NCI-H524 treated with DMSO at 0.1 percent for 48 hours (cell line): ENCODE data around the gene NLGN1.
A peak's percentile ranks its signal among the peaks of the same experiment; 100 is the strongest.

ENCODE experiments used
- DNase-seq: peaks from one replicate; lab custom pipeline; 2025; lab: John Stamatoyannopoulos, UW

The NLGN1 gene

DNA sequence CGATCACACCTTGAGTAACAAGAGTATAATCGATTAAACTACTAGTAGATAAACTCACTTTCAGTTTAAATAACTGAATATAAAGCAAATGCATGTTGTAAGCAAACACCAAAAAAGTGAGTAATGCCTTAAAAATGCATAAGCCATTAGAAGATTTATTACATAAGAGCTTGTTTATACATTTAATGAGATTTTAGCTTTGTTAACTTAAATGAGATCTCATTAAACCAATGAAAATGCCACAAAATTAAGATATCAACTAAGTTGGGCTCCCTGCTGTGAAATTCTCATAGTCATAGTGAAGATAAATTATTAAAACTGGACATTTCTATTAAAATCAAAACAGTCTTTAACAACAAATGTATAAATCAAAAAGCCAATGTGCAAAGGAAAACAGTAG, 701.2 kb downstream of the NLGN1 start:
- no peak for DNase-seq

DNA sequence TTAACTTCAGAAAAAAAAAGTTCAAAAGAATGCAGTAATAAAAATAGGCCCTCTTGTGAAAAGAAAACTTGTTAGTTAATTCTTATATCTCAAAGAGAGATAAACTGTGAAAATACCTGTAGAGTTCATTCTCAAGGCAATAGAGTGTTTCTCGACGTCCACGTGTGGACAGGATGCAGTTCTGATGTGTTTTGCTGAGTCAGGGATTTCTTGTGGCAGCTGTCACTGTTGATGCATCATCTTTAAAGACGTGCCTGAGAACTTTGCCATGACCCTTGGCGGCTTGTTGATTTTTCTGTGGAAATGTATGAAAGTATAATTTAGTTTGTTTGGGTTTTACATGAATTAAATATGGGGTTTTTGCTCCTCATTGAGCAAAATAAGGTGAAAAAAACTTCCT, 702.2 kb downstream of the NLGN1 start:
- no peak for DNase-seq

DNA sequence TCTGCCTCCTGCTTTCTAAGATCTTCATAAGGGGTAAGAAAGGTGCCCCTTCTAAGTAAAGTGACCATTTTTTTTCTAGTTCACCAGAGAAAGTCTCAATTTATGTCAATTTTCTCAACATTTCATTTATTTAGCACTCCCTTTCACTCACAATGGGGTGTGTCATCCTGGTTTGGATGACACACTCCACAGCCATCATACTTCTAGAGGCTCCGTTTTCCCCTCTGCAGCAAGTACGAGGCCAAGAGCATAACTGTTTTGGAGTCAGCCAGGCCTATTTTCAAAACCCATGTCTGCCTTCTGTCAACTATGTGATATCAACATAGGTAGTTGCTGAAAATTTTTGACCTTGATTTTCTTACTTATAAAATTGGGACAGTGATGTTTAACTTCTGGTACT, 703.2 kb downstream of the NLGN1 start:
- no peak for DNase-seq

DNA sequence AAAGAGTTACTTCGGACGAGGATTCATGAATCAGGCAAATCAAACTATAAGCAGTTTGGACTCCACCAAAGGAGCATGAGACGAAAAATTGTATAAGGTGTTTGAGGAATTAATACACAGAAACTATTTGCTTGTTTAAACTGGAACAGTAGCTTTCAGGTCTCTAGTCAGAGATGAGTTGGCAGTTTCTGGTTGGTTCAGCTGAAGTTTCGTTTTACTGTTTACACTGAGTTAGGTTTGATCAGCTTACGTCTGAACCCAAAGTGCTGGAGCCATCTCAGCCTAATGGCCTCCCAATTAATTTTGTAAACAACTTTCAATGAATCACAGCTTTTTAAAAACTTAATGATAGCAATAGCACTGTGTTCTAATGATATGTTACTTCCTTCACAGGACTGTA, 703.7 kb downstream of the NLGN1 start:
- DNase-seq: no peak

DNA sequence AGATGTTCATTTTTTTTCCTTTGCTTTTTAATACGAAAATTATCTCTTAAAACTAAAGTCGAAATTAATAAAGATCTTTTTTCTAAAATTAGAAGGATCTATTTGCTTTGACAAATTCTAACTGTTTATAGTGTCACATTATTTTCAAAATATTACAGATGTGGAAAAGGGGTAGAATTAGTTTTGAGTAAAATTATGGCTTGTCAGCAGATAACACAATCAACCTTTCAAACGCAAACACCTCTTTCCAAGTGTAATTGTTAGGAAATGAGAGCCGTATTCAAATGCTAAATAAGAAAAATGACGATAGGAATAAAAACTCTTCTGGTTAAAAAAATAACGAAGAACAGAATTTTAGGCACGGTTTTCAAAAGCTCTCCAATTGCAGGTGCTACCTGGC, 704.7 kb downstream of the NLGN1 start:
- DNase-seq: no peak

DNA sequence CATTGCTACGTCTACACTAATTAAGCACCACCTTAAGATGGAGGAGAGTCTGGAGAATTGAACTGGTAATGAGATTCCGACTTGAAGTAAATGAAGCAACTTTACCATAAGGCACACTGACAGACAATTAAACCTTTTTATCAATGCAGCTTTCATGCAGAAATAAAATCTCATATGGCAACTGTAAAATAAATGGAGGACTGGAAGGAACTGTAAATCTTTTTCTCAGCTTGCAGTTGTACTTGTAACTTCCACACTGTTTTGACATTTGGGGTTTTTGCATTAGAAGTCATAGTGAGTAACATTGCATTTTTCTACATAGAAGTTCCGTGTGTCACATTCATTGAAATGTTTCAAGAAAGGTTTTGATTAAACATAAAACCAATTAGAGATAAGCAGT, 705.3 kb downstream of the NLGN1 start:
- DNase-seq: no peak

DNA sequence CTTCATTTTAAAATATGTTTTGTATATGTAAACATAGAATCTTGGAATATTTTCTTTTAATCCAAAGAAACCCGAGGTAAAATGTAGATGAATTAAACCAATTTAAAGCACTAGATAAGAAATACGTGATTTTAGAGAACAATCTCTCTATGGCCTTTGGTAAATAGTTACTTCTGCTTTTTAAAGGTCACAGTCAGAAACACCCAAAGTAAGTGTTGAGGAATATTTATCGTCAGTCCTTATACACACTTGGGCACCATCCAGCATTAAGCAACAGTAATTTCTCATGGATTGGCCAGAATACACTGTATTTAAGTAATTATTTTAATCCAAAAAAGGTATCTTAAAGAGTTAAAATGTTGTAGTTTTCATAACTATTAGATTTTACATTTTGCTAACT, 713.2 kb downstream of the NLGN1 start:
- DNase-seq: no peak

DNA sequence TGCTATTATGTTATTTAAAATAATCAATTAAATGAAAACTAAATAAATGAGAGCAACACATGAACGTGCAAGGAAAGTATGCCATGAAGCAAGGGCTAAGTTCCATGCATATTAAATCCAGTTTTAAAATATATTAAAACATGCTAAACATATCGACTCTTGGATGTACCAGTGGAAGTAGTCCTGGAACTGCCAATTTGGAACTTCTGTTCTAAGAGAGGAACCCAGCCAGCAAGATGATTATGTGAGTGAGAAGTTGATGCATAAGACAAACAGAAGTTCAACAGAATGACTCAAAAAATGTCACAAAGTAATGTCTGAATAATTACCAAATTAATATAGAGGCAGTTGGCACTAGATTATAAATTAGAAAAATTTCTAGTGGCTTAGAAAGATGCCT, 714.2 kb downstream of the NLGN1 start:
- DNase-seq: no peak

DNA sequence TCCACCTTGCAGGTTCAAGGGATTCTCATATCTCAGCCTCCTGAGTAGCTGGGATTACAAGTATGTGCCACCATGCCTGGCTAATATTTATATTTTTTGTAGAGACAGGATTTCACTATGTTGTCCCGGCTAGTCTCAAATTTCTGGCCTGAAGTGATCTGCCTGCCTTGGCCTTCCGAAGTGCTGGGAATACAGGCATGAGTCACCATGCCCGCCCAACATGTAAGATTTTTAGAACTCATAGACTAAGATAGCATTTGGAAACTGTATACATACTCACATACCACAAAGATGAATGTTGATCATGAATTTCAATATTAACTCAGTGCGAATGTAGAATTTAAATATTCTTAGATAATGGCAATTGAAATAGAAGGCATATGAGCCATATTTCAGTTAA, 718.9 kb downstream of the NLGN1 start:
- no peak for DNase-seq

DNA sequence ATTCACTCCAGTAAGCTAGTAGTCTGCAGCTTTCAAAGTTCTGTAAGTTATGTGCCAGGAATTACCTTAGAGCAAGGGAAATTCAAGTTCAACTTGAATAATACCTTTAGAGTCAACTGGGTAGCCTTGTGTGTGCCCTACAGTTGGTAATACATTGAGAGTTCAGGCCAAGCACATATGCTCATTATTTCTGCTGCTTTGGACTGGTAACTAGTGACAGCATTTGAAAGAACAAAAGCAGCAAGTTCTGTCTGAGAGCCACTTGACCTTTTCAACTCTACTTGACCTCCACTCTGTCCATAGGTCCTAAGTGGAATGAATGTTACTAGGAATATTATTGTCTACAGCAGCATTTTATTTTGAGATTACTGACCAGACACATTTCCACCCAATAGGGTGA, 723.5 kb downstream of the NLGN1 start:
- no peak for DNase-seq

DNA sequence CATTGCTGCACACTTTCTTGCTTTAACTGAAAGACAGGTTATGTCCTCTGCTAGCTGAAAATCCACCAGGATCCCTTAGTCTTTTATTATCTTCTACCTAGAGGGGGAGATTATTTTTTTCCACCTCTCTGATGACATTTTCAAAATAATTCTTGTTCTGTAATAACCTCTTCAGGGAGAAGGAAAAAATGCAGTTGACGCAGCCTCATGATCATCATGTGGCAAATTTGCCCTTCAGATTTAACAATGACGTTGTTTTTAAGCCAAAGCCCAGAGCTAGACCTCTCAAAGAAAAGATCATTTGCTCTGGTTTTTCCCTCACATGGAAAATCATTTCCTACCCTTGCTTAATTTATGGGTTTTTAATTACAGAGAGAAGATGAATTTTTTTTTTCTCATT, 724.9 kb downstream of the NLGN1 start:
- DNase-seq: no peak

DNA sequence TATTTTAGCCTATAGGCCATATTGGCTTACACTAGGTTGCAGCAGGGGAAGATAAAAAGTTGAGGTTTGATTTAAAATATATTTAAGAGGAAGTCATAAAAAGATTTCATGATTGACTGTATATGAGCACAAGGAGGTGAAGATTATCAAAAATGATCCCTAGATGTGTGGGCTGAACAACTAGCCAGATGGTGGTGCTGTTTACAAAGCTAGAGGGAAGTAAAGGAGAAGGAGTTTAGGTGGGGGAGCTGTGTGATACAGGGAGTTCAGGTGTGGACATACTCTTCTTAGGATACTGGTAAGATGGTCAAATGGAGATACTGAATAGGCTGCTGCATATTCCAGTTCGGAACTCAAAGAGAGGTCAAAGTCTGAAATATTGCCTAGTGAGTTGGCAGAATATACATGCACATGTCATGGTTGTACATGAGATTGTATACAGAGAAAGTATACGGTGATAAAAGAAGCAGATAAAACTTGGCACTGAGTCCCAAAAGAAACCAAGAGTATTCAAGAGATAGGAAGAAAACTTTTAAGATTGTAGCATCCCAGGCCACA, 727.8 kb downstream of the NLGN1 start:
- peak; percentile 38 for DNase-seq

DNA sequence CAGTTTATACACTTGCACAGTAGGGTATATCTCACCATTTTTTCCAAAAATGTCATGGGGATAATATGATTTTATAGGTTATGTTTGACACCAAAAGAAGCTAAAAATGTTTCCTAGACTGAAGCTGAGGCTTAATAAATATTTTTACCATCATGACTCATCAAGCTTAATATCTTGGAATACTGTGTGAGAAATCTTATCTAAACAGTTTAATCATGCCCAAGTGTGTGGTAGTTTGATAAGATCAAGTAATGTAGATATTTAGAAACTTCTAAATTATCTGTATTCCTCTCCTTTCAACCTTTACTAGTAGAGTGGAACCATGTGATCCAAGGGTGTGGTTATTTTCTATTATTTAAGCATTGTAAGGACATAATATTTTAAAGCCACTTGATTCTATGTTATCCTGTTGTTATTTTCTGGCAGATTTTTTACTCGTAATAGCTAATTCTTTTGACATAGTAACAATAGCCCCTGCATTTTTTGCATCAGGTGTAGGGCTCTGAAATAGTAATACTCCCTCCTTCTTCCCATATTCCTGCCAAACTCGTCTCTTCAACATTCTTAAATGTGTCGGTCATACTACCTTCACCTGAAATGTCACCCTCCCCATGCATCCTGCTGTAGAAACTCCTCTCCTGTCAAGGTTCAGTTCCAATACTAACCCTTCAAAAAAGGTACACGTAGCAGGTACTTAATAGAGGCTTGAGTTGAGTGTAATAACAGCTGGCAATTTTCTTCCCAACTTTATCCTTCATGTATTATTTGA, 729.6 kb downstream of the NLGN1 start:
- DNase-seq: no peak

DNA sequence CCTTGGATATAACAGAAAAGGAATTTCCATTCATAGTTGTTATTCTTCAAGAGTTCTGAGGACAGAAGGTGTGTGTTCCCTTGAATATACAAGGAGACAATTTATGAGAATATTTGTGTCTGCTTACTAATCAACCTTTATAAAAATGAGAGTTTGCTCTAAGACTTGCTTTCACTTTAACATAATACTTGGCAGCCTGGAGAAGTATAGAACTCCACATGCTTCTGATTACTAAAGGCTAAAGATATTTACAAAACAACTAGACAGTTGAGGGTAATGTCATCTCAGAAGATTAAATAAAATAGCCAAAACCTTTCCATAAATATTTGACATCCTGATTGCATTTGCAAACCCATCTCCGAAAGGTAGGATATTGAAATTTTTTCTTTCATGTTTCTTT, 734.5 kb downstream of the NLGN1 start:
- no peak for DNase-seq

DNA sequence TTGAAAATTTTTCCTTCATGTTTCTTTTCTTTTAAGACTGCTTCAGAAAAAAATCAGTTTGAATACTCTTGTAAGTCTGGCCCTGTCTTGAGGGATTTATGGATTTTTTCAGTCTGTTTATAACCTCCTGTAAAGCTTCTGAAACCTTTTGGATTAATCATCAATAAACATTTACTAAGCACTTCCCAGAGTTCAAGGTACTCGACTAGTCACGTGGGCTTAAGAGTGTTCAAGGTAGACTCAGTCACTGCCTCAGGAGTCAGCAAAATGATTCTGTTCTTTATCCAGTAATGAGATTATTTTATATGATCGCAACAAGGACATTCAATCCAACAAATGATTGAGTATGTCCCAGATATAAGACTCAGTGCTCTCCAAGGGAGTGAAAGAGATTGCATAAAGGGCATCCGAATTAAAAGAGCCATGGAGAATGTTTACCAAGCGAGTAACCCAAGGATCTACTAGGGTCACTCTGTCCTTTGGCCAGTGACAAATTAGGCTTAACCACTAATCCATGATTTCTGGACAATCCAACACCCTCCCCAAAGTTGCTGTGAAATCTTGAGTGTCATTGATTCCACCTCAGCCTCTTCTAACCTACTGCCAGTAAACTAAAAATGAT, 735.0 kb downstream of the NLGN1 start:
- DNase-seq: no peak

DNA sequence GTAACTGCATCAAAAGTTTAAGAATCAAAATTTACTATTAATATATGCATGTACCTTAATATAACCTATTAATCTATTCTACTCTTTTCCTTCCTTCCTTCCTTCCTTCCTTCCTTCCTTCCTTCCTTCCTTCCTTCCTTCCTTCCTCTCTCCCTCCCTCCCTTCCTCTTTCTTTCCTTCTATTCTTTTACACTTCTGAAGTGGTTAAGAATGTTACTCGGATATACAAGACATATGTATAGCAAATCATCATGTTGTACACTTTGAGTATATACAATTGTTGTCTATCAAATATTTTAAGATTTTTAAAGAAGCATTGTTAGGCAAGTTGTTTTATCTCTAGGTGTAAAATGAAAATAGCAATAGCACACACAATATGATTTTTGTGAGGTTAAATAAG, 748.5 kb downstream of the NLGN1 start:
- DNase-seq: no peak

DNA sequence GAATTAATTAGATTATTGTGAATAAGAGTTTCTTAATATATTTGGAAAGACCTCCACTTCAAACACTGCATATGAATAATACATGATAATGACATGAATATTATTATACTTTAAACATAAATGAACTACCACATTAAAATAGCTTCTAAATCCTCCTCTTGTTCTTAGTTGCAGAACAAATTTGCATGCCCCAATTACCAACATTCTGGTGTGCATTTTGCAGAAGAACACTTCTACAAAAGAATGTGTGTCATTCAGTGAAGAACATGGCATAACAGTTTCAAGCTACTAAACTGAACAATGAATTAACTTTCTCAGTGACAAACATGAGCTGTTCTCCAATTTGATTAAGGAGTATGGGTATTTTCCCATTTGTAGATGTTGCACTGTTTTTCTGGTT, 750.3 kb downstream of the NLGN1 start:
- no peak for DNase-seq

DNA sequence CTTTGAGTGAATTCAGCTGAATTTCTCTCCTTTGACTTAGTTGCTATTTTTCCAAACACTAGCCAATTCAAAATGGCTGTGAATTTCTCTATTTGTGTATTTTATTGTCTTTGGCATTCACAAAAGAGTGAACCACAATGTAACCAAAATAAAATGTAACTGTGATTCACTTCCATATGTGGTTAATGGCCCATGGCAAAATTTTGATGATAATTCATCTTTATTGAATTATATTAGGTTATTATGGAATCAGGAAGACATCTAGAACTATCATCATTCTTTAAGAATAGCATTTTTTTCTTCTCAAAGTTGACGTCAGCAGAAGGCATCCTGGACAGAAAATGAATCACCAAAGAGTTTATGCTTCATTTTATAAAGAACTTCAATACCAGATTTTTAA, 756.3 kb downstream of the NLGN1 start:
- DNase-seq: no peak

DNA sequence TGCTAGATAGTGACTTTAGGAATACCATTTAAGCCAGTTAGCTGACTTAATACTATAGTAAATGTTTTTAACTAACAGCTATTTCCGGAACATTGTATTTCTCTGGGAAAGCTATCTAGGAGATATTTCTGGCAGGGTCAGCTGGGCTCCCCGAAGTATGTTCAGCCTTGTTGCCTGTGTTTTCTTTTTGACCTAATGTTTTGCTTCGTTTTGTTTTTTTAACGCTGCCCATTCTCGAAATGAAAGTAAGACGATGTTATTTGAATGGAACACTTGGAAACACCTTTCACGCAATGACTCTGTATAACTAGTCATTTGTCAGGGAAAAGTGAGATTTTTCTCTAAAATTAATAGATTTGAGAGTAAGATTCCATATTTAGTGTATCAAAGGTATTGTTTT, 758.7 kb downstream of the NLGN1 start:
- DNase-seq: no peak

DNA sequence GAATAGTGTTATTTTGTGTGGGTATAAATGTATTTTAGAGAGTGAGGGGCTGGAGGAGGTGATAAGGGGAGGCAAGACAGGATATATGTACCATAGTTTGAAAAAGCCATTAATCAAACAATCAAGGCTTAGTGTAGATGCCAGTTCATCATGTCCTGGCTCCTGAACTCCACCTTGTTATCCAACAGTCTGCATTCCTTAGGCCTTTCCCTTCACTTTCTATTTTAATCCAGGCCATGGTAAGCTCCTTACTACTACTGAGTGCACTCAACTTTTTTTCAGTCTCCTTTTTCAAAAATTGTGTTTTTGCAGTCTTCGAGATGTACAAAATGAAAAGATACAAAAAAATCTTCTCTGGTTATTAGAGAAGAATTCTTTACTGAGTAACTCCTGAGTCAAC, 761.1 kb downstream of the NLGN1 start:
- no peak for DNase-seq

DNA sequence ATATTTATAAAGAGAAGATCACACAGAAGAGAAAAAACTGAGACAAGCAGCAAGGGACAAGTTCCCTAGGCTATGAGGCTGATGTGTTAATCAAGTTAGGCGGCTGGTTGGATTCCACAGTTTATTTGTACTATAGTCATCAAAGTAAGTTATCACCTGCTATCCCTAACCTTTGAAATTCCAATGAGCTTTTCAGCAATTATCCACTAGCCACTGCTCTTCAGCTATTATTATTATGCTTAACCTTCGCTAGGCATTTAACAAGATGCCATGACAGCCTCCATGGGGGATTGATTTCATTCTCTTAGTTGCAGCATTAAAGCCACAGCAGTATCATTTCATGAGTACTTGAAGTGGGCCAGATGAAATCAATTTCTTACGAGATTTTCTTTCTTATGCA, 762.1 kb downstream of the NLGN1 start:
- no peak for DNase-seq

DNA sequence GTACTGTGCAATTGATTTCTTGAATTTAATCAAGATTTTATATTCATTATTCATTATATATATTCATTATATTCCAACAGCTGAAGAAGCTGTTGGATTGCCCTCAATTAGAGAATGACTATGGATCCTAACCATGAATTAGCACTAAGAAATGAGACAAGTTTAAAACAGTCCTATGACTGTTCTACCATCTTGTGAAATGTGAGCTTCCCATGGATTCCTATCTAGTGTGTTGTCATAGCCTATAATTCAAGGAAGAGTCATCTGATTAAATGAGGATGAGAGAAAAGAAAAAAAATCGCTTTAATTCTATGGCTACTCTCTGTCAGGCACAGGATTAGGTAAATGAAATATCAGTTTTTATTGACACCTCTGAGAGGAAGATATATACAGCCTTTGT, 765.0 kb downstream of the NLGN1 start:
- DNase-seq: no peak

DNA sequence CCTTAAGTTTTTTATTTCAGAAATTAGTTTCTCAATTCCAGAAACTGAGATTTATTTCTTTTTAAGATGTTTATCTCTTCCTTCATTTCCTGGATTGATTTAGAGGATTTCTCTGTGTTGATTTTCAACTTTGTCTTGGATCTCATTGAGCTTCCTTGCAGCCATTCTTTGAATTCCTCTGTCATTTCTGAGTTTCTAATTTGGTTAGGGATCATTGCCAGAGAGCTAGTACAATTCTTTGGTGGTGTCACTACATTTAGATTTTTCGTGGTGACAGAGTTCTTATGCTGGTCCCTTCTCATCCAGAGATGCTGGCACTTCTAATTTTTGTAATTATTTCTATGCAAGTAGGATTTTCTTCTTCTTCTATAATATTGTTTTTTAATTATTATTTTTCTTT, 770.5 kb downstream of the NLGN1 start:
- DNase-seq: no peak
